GM12892 (cell line): ENCODE results near the gene CYTH4.
A peak's percentile ranks its signal among the peaks of the same experiment; 100 is the strongest.

Experiments
- POLR2A ChIP-seq: IDR thresholded peaks from 2 replicates; pipeline ENCODE4 v1.6.1; 2011; ENCODE audit warnings: low read depth, low read length, control low read depth
- POLR2AphosphoS5 ChIP-seq: IDR thresholded peaks from 2 replicates; pipeline ENCODE4 v1.6.1; 2011; ENCODE audit warnings: low read depth, low read length, control low read depth
- TAF1 ChIP-seq: IDR thresholded peaks from 2 replicates; pipeline ENCODE4 v1.6.1; 2011; ENCODE audit warnings: low read depth, mild to moderate bottlenecking, control low read depth, low read length, borderline replicate concordance

DNA sequence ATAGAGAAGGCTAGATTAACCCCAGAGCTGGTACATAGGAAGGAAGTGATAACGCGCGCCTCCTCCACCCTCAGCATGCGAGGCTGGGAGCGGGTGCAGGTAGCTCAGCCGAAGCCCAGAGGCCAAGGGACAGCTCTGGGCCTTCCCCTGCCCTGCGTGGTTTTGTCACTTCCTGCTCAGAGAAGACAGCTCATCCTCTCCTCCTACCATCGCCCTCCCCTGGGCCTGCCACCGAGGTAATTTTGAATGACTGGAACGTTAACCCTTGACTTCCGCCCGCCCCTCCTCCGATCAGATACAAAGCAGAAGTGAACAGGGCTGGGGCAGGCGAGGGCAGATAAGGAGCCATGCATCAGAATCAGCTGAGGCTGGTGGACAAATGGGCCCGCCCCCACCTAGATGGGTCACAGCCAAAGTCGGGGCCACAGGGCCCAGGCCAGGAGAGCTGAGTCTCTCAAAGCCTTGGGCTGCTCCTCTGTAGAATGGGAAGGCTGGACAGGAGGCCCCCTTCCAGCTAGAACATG is 39.9 kb upstream of the CYTH4 start:
- TF ChIP-seq POLR2A (peak; percentile 86), TAF1 (peak; percentile 59), POLR2AphosphoS5 (peak; percentile 81)
